ENCODE data around the gene ABCC1.

The ABCC1 gene

DNA sequence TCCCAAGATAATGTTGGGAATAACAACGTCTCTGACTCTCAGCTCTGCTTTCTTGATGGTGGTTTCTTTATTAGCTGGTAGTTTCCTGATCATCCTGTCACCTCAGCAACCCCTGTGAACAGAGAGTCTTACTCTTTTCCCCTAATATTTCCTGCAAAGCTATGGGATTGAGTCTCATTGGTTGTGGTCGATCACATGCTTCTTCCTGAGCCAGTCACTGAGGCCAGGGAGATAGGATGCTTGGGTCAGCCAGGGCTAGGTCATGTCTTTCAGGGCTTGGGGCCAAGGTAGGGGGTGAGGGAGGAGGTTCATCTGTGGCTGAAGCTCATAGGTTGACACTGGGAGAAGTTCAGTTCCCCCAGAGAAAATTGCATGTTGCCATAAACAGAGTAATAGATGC is 114.3 kb downstream of the ABCC1 start:
- Histone ChIP-seq H3K36me3 (ENCODE audit: insufficient read depth, low read length) (peaks cover 71% of the 10 kb centered on the region), H3K79me2 (ENCODE audit: insufficient read depth, low read length) (peaks cover 3% of the 10 kb centered on the region; the same call in 1 of the 2 replicates), H3K9me3 (ENCODE audit: insufficient read depth, low read length, severe bottlenecking) (no peaks in the 10 kb centered on the region), H3K4me1 (ENCODE audit: insufficient read depth, low read length) (peaks cover 27% of the 10 kb centered on the region), H3K4me3 (ENCODE audit: low read depth in 1 of 2, low read length in 2 of 2) (no peak overlapping the region), H3K4me2 (ENCODE audit: insufficient read depth, low read length) (no peak overlapping the region), H3K27ac (ENCODE audit: low read length) (no peak overlapping the region), H4K20me1 (ENCODE audit: insufficient read depth, low read length) (peaks cover 8% of the 10 kb centered on the region; the same call in 1 of the 2 replicates), H3K9ac (ENCODE audit: low read depth, low read length) (no peak overlapping the region), H2AFZ (ENCODE audit: low read depth, low read length) (no peak overlapping the region), H3K27me3 (ENCODE audit: insufficient read depth, low read length, poor library complexity) (no peaks in the 10 kb centered on the region)
- DNase-seq (no peak), ATAC-seq (ENCODE audit: insufficient read depth, low read depth) (no peak)
- TF ChIP-seq, protein P1, sequence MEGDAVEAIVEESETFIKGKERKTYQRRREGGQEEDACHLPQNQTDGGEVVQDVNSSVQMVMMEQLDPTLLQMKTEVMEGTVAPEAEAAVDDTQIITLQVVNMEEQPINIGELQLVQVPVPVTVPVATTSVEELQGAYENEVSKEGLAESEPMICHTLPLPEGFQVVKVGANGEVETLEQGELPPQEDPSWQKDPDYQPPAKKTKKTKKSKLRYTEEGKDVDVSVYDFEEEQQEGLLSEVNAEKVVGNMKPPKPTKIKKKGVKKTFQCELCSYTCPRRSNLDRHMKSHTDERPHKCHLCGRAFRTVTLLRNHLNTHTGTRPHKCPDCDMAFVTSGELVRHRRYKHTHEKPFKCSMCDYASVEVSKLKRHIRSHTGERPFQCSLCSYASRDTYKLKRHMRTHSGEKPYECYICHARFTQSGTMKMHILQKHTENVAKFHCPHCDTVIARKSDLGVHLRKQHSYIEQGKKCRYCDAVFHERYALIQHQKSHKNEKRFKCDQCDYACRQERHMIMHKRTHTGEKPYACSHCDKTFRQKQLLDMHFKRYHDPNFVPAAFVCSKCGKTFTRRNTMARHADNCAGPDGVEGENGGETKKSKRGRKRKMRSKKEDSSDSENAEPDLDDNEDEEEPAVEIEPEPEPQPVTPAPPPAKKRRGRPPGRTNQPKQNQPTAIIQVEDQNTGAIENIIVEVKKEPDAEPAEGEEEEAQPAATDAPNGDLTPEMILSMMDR (IDR thresholded peaks at IDR 0.05; ENCODE audit: borderline replicate concordance, extremely low read depth, low read length, poor library complexity, severe bottlenecking): no peak
- TF ChIP-seq EZH2 (IDR thresholded peaks at IDR 0.05; ENCODE audit: borderline replicate concordance, low read depth, low read length, severe bottlenecking): no peak

DNA sequence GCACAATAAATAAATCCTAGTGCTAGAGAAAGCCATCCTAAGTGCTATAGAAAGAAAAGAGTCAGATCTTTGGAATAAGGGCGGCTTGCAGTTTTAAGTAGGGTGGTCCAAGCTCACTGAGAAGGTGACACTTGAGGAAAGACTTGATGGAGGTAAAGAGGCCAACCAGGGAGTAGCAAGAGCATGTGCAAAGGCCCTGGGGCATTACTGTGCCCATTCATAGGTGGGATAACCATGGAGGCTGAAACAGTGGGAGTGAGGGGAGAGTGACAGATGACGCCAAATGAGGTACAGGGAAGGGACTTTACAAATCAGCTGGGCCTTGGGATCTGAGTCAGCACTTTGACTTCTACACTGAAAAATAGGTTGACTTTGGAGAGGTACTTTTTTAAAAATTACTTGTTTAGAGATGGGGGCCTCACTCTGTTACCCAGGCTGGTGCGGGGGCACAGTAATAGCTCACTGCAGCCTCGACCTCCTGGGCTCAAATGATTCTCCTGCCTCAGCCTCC is 115.5 kb downstream of the ABCC1 start:
- DNase-seq (no peak), ATAC-seq (ENCODE audit: insufficient read depth, low read depth) (no peak)
- Histone ChIP-seq H3K4me1 (ENCODE audit: insufficient read depth, low read length) (peaks cover 26% of the 10 kb centered on the region), H3K9me3 (ENCODE audit: insufficient read depth, low read length, severe bottlenecking) (no peaks in the 10 kb centered on the region), H4K20me1 (ENCODE audit: insufficient read depth, low read length) (peaks cover 8% of the 10 kb centered on the region; the same call in 1 of the 2 replicates), H3K4me2 (ENCODE audit: insufficient read depth, low read length) (no peak overlapping the region), H3K9ac (ENCODE audit: low read depth, low read length) (no peak overlapping the region), H2AFZ (ENCODE audit: low read depth, low read length) (no peak overlapping the region), H3K4me3 (ENCODE audit: low read depth in 1 of 2, low read length in 2 of 2) (no peak overlapping the region), H3K27me3 (ENCODE audit: insufficient read depth, low read length, poor library complexity) (no peaks in the 10 kb centered on the region), H3K79me2 (ENCODE audit: insufficient read depth, low read length) (peaks cover 3% of the 10 kb centered on the region; the same call in 1 of the 2 replicates), H3K36me3 (ENCODE audit: insufficient read depth, low read length) (peaks cover 68% of the 10 kb centered on the region), H3K27ac (ENCODE audit: low read length) (no peak overlapping the region)
- TF ChIP-seq, protein P1 (IDR thresholded peaks at IDR 0.05; ENCODE audit: borderline replicate concordance, extremely low read depth, low read length, poor library complexity, severe bottlenecking): no peak
- TF ChIP-seq EZH2 (IDR thresholded peaks at IDR 0.05; ENCODE audit: borderline replicate concordance, low read depth, low read length, severe bottlenecking): no peak

DNA sequence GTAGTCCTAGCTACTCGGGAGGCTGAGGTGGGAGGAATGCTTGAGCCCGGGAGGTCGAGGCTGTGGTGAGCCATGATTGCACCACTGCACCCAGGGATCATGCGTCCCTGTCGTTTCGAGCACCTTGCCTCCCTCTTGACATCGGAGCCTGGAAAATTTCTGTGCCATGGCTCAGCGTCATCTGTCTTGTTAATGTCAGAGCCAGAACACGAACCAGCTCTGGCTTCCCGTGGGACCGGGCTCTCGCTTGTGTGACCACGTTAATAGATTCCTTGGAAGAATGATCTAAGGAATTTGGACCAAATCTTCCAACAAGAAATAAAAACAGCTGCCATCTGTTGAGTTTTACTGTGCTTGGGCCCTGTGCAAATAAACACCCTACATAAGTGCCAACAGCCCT is 117.7 kb downstream of the ABCC1 start:
- Histone ChIP-seq H3K4me1 (ENCODE audit: insufficient read depth, low read length) (peaks cover 4% of the 10 kb centered on the region; the same call in 1 of the 2 replicates), H3K27ac (ENCODE audit: low read length) (no peak overlapping the region), H3K36me3 (ENCODE audit: insufficient read depth, low read length) (peaks cover 67% of the 10 kb centered on the region), H4K20me1 (ENCODE audit: insufficient read depth, low read length) (peaks cover 4% of the 10 kb centered on the region; the same call in 1 of the 2 replicates), H2AFZ (ENCODE audit: low read depth, low read length) (no peak overlapping the region), H3K79me2 (ENCODE audit: insufficient read depth, low read length) (peaks cover 3% of the 10 kb centered on the region; the same call in 1 of the 2 replicates), H3K27me3 (ENCODE audit: insufficient read depth, low read length, poor library complexity) (no peaks in the 10 kb centered on the region), H3K9ac (ENCODE audit: low read depth, low read length) (no peak overlapping the region), H3K9me3 (ENCODE audit: insufficient read depth, low read length, severe bottlenecking) (no peaks in the 10 kb centered on the region), H3K4me2 (ENCODE audit: insufficient read depth, low read length) (no peak overlapping the region), H3K4me3 (ENCODE audit: low read depth in 1 of 2, low read length in 2 of 2) (no peak overlapping the region)
- TF ChIP-seq EZH2 (IDR thresholded peaks at IDR 0.05; ENCODE audit: borderline replicate concordance, low read depth, low read length, severe bottlenecking): no peak
- TF ChIP-seq, protein P1 (IDR thresholded peaks at IDR 0.05; ENCODE audit: borderline replicate concordance, extremely low read depth, low read length, poor library complexity, severe bottlenecking): no peak
- ATAC-seq (ENCODE audit: insufficient read depth, low read depth) (no peak), DNase-seq (no peak)

All from DND-41 (cell line).